Embryonic facial prominence (tissue), 1 donor: ENCODE data around the gene SCAMP4.

Experiments
- DNase-seq: peaks from one replicate; pipeline ENCODE4 v3.0.0-alpha.2; 2016; ENCODE audit errors: extremely low spot score

The SCAMP4 gene

GRCh38 chr19:1912760-1913505 lies 7.7 kb downstream of the SCAMP4 start:
- DNase-seq, result no peak

GRCh38 chr19:1913781-1914577 lies 8.8 kb downstream of the SCAMP4 start:
- no peak for DNase-seq

- no peak for DNase-seq
Measured at GRCh38 chr19:1914826-1915341, 9.7 kb downstream of the SCAMP4 start.

- no peak for DNase-seq
Measured at GRCh38 chr19:1917146-1917545, 11.9 kb downstream of the SCAMP4 start.

- no peak for DNase-seq
Measured at GRCh38 chr19:1917926-1918325, 12.7 kb downstream of the SCAMP4 start.

- DNase-seq, result no peak
Measured at GRCh38 chr19:1918975-1919374, 13.8 kb downstream of the SCAMP4 start.

GRCh38 chr19:1920644-1921043 lies 15.4 kb downstream of the SCAMP4 start:
- no peak for DNase-seq

GRCh38 chr19:1921326-1921725 lies 16.1 kb downstream of the SCAMP4 start:
- DNase-seq, result no peak

- DNase-seq, result no peak
Measured at GRCh38 chr19:1921825-1922224, 16.6 kb downstream of the SCAMP4 start.

GRCh38 chr19:1922803-1923202 lies 17.6 kb downstream of the SCAMP4 start:
- no peak for DNase-seq

- DNase-seq, result no peak
Measured at GRCh38 chr19:1923319-1923718, 18.1 kb downstream of the SCAMP4 start.

GRCh38 chr19:1924320-1924961 lies 19.2 kb downstream of the SCAMP4 start:
- DNase-seq, result no peak

GRCh38 chr19:1925544-1925943 lies 20.3 kb downstream of the SCAMP4 start:
- DNase-seq, result no peak

GRCh38 chr19:1929021-1929742 lies 24.0 kb downstream of the SCAMP4 start:
- no peak for DNase-seq

- DNase-seq, result no peak
Measured at GRCh38 chr19:1931445-1931844, 26.2 kb downstream of the SCAMP4 start.

GRCh38 chr19:1932395-1932794 lies 27.2 kb downstream of the SCAMP4 start:
- DNase-seq, result no peak

- DNase-seq, result no peak
Measured at GRCh38 chr19:1933244-1933643, 28.0 kb downstream of the SCAMP4 start.

GRCh38 chr19:1933942-1934341 lies 28.7 kb downstream of the SCAMP4 start:
- no peak for DNase-seq

GRCh38 chr19:1935484-1936208 lies 30.4 kb downstream of the SCAMP4 start:
- DNase-seq, result no peak

- DNase-seq, result no peak
Measured at GRCh38 chr19:1936430-1936829, 31.2 kb downstream of the SCAMP4 start.
